ENCODE data around the gene PAWR.

PAWR gene

GRCh38 chr12:79557690-79558315 is 133.0 kb downstream of the PAWR start:
- H3K36me3 ChIP-seq (ENCODE audit: control insufficient read depth in 5 of 5, insufficient read depth in 5 of 5, low read length in 5 of 5), result no peaks in the 10 kb centered on the region
- H3K9me3 ChIP-seq (ENCODE audit: control insufficient read depth in 5 of 5, low read length in 5 of 5), result peaks cover 0 to 12% (median 0%) of the 10 kb centered on the region in 5 donors
- H3K27me3 ChIP-seq (ENCODE audit: control insufficient read depth in 5 of 5, insufficient read depth in 4 of 5, low read length in 5 of 5), result no peaks in the 10 kb centered on the region
- H3K4me1 ChIP-seq (ENCODE audit: control insufficient read depth in 5 of 5, insufficient read depth in 5 of 5, low read length in 5 of 5), result peaks cover 0 to 25% (median 10%) of the 10 kb centered on the region in 5 donors
- peak overlapping the region; percentile 58 for H3K27ac ChIP-seq (ENCODE audit: low read depth, low read length)
- H3K9ac ChIP-seq (ENCODE audit: low read length in 5 of 5), result no peak overlapping the region
- H3K4me3 ChIP-seq (ENCODE audit: low read depth in 1 of 5, low read length in 5 of 5), result no peak overlapping the region

- H3K4me1 ChIP-seq (ENCODE audit: control insufficient read depth in 5 of 5, insufficient read depth in 5 of 5, low read length in 5 of 5), result peaks cover 0 to 24% (median 14%) of the 10 kb centered on the region in 5 donors
- no peaks in the 10 kb centered on the region for H3K27me3 ChIP-seq (ENCODE audit: control insufficient read depth in 5 of 5, insufficient read depth in 4 of 5, low read length in 5 of 5)
- H3K9ac ChIP-seq (ENCODE audit: low read length in 5 of 5), result peak overlapping the region in 3 of 5 donors; percentile 4 to 28 (median 13)
- H3K27ac ChIP-seq (ENCODE audit: low read depth, low read length), result peak overlapping the region; percentile 17
- H3K36me3 ChIP-seq (ENCODE audit: control insufficient read depth in 5 of 5, insufficient read depth in 5 of 5, low read length in 5 of 5), result no peaks in the 10 kb centered on the region
- H3K9me3 ChIP-seq (ENCODE audit: control insufficient read depth in 5 of 5, low read length in 5 of 5), result no peaks in the 10 kb centered on the region
- no peak overlapping the region for H3K4me3 ChIP-seq (ENCODE audit: low read depth in 1 of 5, low read length in 5 of 5)
These were observed 135.5 kb downstream of the PAWR start for GRCh38 chr12:79555028-79555925.

GRCh38 chr12:79553863-79554574 is 136.7 kb downstream of the PAWR start:
- Histone ChIP-seq H3K4me3 (ENCODE audit: low read depth in 1 of 5, low read length in 5 of 5) (no peak overlapping the region), H3K9me3 (ENCODE audit: control insufficient read depth in 5 of 5, low read length in 5 of 5) (no peaks in the 10 kb centered on the region), H3K4me1 (ENCODE audit: control insufficient read depth in 5 of 5, insufficient read depth in 5 of 5, low read length in 5 of 5) (peaks cover 0 to 22% (median 14%) of the 10 kb centered on the region in 5 donors), H3K27me3 (ENCODE audit: control insufficient read depth in 5 of 5, insufficient read depth in 4 of 5, low read length in 5 of 5) (no peaks in the 10 kb centered on the region), H3K9ac (ENCODE audit: low read length in 5 of 5) (no peak overlapping the region), H3K36me3 (ENCODE audit: control insufficient read depth in 5 of 5, insufficient read depth in 5 of 5, low read length in 5 of 5) (no peaks in the 10 kb centered on the region), H3K27ac (ENCODE audit: low read depth, low read length) (no peak overlapping the region)

GRCh38 chr12:79552192-79552591 is 138.6 kb downstream of the PAWR start:
- H3K4me3 ChIP-seq (ENCODE audit: low read depth in 1 of 5, low read length in 5 of 5), result no peak overlapping the region
- H3K27me3 ChIP-seq (ENCODE audit: control insufficient read depth in 5 of 5, insufficient read depth in 4 of 5, low read length in 5 of 5), result no peaks in the 10 kb centered on the region
- no peak overlapping the region for H3K27ac ChIP-seq (ENCODE audit: low read depth, low read length)
- H3K36me3 ChIP-seq (ENCODE audit: control insufficient read depth in 5 of 5, insufficient read depth in 5 of 5, low read length in 5 of 5), result no peaks in the 10 kb centered on the region
- no peaks in the 10 kb centered on the region for H3K9me3 ChIP-seq (ENCODE audit: control insufficient read depth in 5 of 5, low read length in 5 of 5)
- H3K9ac ChIP-seq (ENCODE audit: low read length in 5 of 5), result no peak overlapping the region
- peaks cover 0 to 25% (median 13%) of the 10 kb centered on the region in 5 donors for H3K4me1 ChIP-seq (ENCODE audit: control insufficient read depth in 5 of 5, insufficient read depth in 5 of 5, low read length in 5 of 5)

- Histone ChIP-seq H3K4me1 (ENCODE audit: control insufficient read depth in 5 of 5, insufficient read depth in 5 of 5, low read length in 5 of 5) (peaks cover 0 to 20% (median 13%) of the 10 kb centered on the region in 5 donors), H3K27ac (ENCODE audit: low read depth, low read length) (no peak overlapping the region), H3K9ac (ENCODE audit: low read length in 5 of 5) (no peak overlapping the region), H3K27me3 (ENCODE audit: control insufficient read depth in 5 of 5, insufficient read depth in 4 of 5, low read length in 5 of 5) (no peaks in the 10 kb centered on the region), H3K9me3 (ENCODE audit: control insufficient read depth in 5 of 5, low read length in 5 of 5) (no peaks in the 10 kb centered on the region), H3K36me3 (ENCODE audit: control insufficient read depth in 5 of 5, insufficient read depth in 5 of 5, low read length in 5 of 5) (no peaks in the 10 kb centered on the region), H3K4me3 (ENCODE audit: low read depth in 1 of 5, low read length in 5 of 5) (no peak overlapping the region)
These were observed 141.1 kb downstream of the PAWR start for GRCh38 chr12:79549531-79550271.

- no peaks in the 10 kb centered on the region for H3K27me3 ChIP-seq (ENCODE audit: control insufficient read depth in 5 of 5, insufficient read depth in 4 of 5, low read length in 5 of 5)
- H3K4me3 ChIP-seq (ENCODE audit: low read depth in 1 of 5, low read length in 5 of 5), result no peak overlapping the region
- H3K9me3 ChIP-seq (ENCODE audit: control insufficient read depth in 5 of 5, low read length in 5 of 5), result no peaks in the 10 kb centered on the region
- peaks cover 0 to 20% (median 13%) of the 10 kb centered on the region in 5 donors for H3K4me1 ChIP-seq (ENCODE audit: control insufficient read depth in 5 of 5, insufficient read depth in 5 of 5, low read length in 5 of 5)
- H3K27ac ChIP-seq (ENCODE audit: low read depth, low read length), result no peak overlapping the region
- H3K9ac ChIP-seq (ENCODE audit: low read length in 5 of 5), result no peak overlapping the region
- H3K36me3 ChIP-seq (ENCODE audit: control insufficient read depth in 5 of 5, insufficient read depth in 5 of 5, low read length in 5 of 5), result no peaks in the 10 kb centered on the region
These were observed 142.2 kb downstream of the PAWR start for GRCh38 chr12:79548610-79548924.

GRCh38 chr12:79547735-79548609 is 142.8 kb downstream of the PAWR start:
- Histone ChIP-seq H3K27ac (ENCODE audit: low read depth, low read length) (peak overlapping the region; percentile 10), H3K4me3 (ENCODE audit: low read depth in 1 of 5, low read length in 5 of 5) (no peak overlapping the region), H3K9ac (ENCODE audit: low read length in 5 of 5) (no peak overlapping the region), H3K9me3 (ENCODE audit: control insufficient read depth in 5 of 5, low read length in 5 of 5) (no peaks in the 10 kb centered on the region), H3K27me3 (ENCODE audit: control insufficient read depth in 5 of 5, insufficient read depth in 4 of 5, low read length in 5 of 5) (no peaks in the 10 kb centered on the region), H3K4me1 (ENCODE audit: control insufficient read depth in 5 of 5, insufficient read depth in 5 of 5, low read length in 5 of 5) (peaks cover 0 to 20% (median 13%) of the 10 kb centered on the region in 5 donors), H3K36me3 (ENCODE audit: control insufficient read depth in 5 of 5, insufficient read depth in 5 of 5, low read length in 5 of 5) (no peaks in the 10 kb centered on the region)

GRCh38 chr12:79547044-79547734 is 143.6 kb downstream of the PAWR start:
- Histone ChIP-seq H3K9ac (ENCODE audit: low read length in 5 of 5) (no peak overlapping the region), H3K27me3 (ENCODE audit: control insufficient read depth in 5 of 5, insufficient read depth in 4 of 5, low read length in 5 of 5) (no peaks in the 10 kb centered on the region), H3K4me1 (ENCODE audit: control insufficient read depth in 5 of 5, insufficient read depth in 5 of 5, low read length in 5 of 5) (peaks cover 0 to 20% (median 13%) of the 10 kb centered on the region in 5 donors), H3K27ac (ENCODE audit: low read depth, low read length) (peak overlapping the region; percentile 10), H3K4me3 (ENCODE audit: low read depth in 1 of 5, low read length in 5 of 5) (no peak overlapping the region), H3K36me3 (ENCODE audit: control insufficient read depth in 5 of 5, insufficient read depth in 5 of 5, low read length in 5 of 5) (no peaks in the 10 kb centered on the region), H3K9me3 (ENCODE audit: control insufficient read depth in 5 of 5, low read length in 5 of 5) (no peaks in the 10 kb centered on the region)

All from subcutaneous abdominal adipose tissue (tissue), 5 donors.